Activated CD8-positive, alpha-beta memory T cell treated with anti-CD3 and anti-CD28 coated beads, Interleukin-2, amount 50 U/mL, for 1 hour (primary cell): Measurements from ENCODE around the gene GNB1L.
"Not testable (repeated sequence)": the region's sequence is repeated elsewhere in the genome, so short reads cannot be mapped to it uniquely, and the experiment has no call there.

Source experiments
- DNase-seq: peaks from one replicate; pipeline ENCODE4 v3.0.0-alpha.2; 2020; ENCODE audit errors: extremely low read depth

The GNB1L gene

DNA sequence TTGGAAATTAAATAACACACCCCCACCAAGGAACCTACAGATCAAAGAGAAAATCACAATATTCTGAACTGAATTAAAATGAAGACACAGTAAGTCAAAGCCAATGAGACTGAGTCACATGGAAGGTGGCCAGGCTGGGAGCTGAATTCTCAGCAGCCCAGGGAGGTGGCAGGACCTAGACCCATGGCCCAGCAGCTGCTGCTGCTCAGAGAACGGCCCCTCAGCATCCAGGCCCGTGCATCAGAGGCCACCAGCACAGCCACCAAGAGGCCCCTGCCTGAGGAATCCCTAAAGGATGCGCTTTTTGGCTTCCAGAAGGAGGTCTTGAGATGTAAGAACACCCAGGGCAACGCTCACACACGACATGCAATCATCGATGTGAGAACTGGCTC lies 59.1 kb downstream of the GNB1L start:
- no peak for DNase-seq

DNA sequence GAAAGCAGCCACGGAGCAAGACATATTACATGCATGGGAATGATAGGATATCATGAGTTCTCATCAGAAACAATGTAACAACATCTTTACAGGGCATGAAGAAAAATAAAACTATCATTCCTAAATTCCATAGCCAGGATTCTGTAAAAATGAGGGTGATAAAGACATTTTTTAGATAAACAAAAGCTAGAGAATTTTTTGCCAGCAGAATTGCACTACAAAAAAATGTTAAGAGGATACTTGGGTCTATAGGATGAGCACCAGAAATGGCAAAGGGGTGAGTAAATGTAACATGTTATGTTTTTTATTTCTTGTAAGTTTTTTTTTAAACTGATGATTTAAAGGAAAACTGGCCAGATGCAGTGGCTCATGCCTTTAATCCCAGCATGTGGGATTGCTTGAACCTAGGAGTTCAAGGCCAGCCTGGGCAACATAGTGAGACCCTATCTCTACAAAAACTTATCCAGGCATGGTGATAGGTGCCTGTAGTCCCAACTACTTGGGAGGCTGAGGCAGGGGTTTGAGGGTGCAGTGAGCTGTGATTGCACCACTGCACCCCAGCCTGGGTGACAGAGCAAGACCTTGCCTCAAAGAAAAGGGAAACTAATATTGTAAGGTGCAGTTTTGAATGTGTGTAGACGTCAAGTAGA lies 60.9 kb downstream of the GNB1L start:
- DNase-seq, result no peak

DNA sequence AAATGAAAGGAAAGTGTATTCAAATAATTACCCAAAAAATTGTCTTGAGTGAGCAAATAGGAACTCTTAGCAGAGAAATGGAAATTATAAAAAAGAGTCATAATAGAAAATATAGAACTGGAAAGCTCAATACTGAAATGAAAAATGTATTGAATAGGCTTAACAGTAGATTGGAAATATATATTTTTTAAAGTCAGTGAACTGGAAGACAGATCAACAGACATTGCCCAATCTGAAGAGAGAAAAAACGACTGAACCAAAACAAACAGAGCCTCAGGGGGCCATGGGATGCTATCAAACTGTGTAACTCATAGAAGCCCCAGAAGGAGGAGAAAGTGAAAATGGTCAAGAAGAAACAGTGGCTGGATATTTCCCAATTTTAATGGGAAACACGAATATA lies 61.5 kb downstream of the GNB1L start:
- no peak for DNase-seq

DNA sequence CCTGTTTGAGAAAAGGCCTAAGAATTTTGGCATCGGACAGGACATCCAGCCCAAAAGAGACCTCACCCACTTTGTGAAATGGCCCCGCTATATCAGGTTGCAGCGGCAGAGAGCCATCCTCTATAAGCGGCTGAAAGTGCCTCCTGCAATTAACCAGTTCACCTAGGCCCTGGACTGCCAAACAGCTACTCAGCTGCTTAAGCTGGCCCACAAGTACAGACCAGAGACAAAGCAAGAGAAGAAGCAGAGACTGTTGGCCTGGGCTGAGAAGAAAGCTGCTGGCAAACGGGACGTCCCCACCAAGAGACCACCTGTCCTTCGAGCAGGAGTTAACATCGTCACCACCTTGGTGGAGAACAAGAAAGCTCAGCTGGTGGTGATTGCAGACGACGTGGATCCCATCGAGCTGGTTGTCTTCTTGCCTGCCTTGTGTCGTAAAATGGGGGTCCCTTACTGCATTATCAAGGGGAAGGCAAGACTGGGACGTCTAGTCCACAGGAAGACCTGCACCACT lies 62.2 kb downstream of the GNB1L start:
- DNase-seq, result not testable (repeated sequence)

DNA sequence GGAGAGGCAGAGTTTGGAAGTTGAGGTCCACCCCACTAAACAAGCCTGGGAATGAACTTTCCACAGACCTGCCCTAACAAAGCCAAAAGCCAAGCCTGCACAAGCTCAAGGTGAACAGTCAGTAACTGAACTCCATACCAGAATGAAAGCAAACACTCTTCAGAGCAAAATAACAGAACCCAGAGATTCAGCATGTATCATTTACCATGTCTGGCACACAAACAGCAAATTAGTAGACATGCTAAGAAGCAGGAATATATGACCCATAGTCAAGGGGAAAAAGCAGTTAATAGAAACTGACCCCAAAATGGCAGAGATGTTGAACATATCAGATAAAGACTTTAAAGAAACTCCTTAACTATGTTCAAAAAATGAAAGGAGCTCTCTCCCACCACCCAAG lies 62.8 kb downstream of the GNB1L start:
- DNase-seq, result no peak

DNA sequence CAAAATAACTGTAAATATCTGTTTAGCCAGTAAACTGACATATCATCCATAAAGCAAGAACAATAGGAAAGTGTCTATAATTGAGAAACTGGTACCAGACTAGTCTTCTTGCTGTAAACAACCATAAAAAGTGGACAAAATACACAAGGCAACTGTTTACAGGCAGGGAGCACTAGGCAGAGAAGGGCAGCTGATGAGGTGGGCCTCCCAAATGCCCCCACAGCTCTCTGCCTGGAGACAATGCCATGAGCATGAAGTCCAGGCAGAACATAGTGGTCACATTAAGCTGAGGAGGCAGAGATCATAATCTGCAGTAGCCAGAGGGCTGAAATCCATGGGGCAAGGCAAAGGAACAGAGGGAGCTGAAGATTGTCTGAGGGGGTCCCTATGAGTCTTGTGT lies 63.4 kb downstream of the GNB1L start:
- no peak for DNase-seq

DNA sequence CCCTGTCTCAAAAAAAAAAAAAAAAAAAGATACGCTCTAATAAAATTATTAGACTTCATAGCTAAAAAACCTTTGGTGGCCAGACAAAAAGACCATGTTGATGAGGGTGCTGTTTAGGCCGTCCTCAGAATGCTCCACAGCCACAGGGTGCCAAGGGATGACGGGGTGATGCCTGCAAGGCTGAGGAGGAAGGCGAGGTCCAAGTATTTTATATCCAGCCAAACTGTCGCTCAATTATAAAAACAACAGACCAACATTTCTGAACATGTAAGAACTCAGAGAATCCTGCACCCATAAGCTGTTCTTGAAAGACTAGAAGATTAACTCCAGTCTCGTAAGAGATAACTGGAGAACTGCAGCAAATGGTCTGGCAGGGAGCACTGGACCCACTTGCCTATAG lies 64.8 kb downstream of the GNB1L start:
- DNase-seq, result no peak

DNA sequence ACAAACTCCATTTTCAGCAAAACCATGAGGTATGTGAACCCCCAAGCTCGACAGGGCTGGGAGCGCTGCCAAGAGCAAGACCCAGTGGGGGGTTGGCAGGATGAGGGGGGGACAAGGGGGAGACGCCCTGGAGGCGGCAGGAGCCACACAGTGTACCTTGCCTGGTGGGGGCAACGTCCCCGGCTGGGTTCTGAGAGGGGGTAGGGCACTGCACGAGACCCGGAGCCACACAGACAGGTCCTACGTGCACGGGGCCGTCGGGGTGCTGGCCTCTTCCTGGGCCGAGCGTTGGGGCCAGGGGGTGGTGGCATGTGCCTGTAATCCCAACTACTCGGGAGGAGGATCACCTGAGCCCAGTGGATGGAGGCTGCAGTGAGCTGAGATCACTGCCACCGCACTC lies 65.3 kb downstream of the GNB1L start:
- DNase-seq, result no peak

DNA sequence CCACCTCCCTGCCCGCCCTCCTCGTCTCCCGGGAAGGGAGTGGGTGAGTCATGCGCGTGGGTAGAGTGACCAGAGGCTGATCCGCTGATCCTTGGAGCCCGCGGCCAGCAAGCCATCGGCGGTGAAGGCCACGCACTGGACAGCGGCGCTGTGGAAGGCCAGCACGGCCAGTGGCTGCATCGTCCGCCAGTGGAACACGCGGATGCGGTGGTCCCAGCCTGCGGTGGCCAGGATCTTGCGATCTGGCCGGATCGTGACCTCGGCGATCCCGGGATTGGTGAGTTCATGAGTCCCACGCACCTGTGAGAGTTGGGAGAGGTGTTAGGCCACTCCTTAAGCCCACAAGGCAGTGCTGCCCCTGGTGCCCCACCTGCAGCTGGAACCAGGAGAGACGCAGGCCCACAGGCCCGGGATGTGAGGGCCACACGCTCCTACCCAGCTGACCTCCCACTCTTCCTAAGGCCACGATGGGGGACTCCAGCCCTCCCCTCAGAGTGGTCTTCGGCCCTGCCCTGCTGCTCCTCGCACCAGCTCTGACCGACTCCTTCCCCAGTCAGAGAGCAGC lies 65.9 kb downstream of the GNB1L start:
- no peak for DNase-seq

DNA sequence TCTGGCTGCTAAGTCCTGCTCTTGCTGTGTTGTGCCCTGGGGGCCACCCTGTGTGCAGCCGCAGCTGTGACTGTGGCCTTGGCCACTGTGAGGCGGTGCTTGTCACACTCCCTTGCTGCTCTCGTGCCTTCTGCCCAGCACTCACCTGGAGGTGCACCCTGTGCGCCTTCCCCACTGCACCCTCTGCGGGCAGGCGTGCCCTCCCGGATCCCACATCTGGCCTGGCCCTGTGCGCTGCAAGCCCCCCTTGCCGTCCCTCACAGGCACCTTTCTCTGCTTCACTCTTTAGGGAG lies 66.9 kb downstream of the GNB1L start:
- no peak for DNase-seq

DNA sequence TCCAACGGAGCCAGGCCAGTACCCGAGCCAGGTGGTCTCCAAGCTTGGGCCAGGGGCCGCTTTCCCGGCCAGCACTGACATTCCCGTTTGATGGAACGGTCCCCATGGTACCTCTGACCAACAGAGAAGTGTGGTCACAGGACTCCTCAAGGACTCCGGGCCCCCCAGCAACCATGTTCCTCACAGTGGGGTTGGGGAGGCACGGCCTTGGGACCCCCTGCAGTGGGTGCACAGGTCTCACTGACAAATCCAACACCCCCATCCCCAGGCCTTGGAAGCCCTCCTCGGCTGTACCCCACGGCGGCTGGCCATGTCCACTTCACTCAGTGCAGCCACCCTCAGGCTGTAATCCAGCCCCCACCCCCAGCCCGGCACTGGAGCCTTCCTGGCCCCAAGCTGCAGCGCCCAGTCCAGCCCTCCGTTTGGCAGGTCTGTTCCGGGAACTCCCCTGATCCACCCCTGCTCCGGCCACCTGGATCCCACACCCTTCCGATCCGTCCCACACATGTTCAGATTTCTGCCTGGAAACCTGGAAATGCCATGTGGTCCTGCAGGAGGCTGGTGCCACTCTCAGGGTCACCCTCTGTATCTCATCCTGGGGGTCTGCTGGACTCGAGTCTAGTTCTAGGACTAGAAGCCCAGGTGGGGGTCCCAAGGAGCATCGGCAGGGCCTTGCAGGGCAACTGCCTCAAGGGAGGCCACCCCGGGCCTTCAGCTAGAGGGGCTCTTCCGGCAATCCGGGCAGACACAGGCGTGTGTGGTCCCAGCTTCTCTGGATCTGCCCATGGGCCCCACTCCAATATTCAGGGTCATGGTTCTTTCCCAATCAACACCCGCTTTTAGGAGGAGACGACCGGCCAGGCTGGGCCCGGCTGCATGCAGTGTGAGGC lies 67.5 kb downstream of the GNB1L start:
- no peak for DNase-seq

DNA sequence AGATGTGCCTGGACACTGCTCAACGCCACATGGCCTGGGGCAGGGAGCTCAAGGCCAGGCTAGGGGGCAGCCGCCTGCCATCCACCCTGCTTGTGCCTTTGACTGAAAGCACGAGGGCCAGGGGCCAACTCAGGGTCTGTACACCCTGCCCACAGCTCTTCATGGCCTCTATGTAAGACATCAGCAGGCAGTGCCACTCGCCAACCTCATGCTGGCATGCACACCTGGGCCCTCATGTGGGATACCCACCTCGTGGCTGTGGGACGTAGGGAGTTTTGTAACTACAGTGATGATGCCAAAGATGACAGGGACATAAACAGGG lies 68.4 kb downstream of the GNB1L start:
- no peak for DNase-seq

DNA sequence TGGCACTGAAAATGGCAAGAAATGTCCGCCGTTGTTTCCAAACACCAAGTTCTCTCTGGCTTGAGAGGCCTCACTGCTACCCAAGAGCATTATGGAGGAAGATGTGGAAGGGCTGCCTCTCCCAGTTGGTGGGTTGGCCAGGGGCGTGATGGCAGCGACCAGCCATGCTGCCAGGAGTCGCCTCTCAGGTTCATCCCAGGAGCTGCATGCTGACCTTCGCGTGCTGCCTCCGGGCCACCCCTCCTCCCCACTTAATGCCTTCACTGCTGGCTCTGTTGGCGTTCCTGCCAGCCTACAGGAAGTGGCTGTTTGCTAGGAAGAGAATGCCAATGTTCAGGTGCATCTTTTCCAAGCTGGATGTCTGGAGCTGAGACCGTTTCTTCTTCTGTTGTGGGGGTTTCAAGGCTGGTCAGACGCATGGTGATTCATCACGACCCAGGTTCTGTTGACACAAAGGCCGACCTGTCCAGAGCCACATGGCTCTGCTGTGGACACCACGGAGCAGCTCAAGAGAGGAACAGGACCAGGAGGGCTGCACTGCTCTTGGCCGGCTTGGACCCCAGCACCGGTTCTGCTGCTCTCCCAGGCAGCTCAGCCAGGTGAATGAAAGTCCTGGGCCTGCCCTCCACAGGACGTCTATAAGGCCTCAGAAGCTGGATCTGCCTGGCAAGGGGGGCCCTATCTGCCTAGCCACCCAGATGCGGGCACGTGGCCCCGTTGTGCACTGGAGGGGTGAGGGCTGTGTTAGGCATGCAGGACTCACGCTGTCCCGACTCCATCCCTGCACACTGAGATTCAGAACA lies 69.0 kb downstream of the GNB1L start:
- DNase-seq, result no peak

DNA sequence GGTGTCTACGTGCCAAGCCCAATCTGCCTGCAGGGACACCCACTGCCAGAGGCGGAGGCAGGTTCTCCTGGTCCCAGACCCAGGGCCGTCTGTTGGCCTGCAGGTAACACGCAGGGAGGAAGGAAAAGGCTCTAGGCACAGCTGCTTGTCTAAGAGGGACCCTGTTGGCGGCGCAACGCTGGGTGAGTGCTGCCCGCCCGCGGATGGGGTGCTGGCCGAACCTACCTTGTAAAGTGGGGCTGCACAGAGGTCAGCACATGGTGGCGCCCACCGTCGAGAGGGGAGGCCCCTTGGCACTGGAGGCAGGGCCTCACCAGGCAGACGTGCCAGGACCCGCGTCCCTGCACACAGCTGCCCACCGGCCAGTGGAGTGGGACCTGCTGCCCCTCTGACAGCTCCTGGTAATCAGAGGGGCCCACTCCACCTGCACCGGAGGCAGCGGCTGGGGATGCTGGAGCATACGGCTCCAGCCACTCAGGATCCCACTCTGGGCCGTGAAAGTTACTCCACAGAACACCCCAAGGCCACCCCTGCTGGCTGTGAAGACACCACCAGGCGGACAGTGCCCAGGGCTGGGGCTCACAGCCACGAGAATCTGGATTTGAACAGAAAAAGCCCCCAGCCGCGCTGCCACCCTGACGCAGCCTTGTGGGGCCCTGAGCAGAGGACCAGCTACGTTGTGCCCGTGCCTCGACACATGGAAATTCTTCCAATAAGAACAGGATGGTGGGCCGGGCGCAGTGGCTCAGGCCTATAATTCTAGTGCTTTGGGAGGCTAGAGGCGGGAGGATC lies 70.1 kb downstream of the GNB1L start:
- no peak for DNase-seq

DNA sequence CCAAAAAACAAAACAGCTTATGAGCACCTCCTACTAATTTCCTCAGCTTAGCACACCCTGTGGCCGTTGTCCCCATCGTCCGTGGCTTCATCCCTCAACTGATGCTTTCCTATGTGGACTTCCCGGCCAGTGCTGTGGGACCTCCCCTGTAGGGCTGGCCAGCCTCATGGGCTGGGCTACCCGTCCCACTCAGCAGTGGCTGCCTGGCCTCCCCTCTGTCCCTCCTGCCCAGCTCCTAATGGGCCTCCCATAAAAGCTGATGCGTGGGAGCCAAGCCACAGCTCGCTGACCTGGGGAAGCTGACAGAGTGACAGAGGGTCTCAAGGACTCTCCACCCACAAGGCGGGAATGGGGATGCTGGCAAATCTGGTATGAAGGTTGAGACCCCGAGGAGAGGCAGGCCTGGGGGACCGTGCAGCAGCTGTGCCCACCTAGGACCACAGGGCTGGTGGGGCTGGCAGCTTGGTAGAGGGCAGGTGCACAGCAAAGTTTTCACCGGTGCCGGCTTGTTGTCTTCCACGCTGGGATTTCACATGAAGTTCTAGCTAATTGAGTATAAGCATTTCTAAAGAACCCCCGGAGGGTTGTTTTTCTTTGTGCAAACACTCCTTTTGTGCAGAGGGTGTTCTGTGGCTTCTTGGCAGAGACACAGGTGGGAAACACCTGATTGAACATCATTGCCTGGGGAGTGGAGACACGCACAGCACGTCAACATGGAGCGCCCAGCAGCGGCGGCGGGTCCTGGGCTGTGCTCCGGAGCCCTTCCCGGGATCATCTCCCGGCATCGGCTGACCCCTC lies 70.9 kb downstream of the GNB1L start:
- no peak for DNase-seq

DNA sequence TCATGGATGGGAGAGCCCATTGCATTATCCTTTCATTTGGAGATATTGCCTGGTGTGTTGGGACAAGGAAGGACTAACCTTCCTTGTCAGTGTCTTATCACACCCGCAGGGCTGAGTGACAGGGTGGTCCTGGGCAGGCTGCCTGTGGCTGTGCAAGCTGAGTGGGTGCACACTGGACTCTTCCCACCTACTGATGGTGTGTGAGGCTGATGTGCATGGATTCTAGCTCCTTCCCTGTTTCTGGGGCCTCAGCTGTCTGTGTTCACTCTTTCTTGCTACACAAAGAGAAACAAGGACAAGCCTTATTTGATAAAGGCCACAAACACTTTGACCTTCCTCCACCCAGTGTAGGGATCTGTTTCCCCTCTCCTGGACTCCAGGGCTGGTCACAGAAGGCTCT lies 72.1 kb downstream of the GNB1L start:
- DNase-seq, result no peak

DNA sequence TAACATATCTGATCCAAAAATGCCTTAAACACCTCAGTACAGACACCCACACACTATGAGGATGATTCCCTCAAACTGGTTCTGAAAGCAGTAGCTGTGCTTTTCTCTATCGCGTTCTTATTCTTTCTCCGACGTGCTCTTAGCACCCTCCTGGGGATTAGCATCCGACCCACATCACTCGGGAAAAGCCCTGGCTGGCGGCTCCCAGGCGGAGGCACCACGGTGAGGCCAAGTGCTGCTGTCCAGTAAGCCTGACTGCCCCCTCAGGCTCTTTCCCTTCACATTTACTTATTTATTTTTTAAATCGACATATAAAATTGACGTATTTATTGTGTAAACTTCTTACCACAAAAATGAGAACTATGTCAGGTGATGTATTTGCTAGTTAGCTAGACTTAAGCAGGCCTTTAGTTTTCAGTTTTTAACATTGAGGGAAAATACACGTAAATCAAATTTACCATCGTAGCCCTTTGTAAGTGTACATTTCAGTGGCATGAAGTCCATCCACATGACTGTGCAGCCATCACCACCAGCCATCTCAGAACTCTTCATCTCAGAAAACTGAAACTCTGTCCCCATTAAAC lies 74.9 kb downstream of the GNB1L start:
- DNase-seq, result no peak

DNA sequence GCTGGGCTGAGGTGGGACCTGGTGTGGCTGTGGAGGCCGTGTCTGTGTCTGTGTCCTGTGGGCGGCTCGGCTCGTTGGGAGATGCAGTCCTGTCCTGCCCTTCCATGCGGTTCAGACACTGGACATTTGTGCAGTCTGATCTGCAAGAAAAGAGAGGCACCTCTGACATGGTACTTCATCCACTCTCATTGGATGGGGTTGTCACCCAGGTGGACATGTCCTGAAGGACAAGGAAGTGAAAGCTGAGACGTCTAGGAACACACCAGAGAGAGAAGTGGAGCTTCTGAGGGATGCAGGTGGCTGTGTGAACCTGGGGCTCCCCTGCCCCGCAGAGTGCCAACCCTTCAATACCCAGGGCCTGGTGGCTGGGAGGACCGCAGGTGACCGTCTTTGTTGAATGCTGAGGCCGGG lies 75.7 kb downstream of the GNB1L start:
- no peak for DNase-seq

DNA sequence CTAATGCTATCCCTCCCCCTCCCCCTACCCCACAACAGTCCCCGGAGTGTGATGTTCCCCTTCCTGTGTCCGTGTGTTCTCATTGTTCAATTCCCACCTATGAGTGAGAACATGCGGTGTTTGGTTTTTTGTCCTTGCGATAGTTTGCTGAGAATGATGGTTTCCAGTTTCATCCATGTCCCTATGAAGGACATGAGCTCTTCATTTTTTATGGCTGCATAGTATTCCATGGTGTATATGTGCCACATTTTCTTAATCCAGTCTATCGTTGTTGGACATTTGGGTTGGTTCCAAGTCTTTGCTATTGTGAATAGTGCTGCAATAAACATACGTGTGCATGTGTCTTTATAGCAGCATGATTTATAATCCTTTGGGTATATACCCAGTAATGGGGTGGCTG lies 77.5 kb downstream of the GNB1L start:
- DNase-seq, result not testable (repeated sequence)

DNA sequence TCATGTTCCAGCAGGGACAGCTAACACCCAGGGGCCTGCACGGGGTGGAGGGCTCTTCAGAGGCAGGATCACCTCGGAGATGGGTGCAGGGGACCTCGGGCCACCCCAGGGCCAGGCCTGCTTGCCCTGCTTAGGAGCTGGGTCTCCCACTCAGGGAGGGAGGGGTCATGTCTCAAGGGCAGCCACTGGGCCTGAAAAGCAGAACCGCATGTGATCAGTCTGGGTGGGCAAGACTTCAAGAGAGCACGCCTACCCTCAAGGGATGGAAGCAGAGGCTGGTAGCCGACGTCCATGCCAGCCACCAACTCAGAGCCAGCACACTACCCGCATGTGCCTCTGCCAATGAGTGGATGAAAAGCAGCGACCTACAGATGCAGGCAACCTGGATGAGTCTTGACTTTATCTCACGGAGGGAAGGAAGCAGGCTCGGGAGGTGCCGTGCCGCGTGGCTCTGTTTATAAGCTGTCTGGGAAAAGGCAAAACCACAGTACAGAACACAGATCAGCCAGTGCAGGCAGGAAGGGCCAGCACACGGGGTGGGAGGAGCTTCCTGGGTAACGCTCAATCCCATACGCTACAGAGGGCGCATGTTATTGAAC lies 78.1 kb downstream of the GNB1L start:
- no peak for DNase-seq
